Keratinocyte (primary cell): ENCODE results near the gene KCNH1. TPM values are rescaled to one million over a fixed set of nuclear protein-coding genes. Genes with fewer than 3 reads are reported as not detected.

Source experiments
- DNase-seq: peaks from one replicate; pipeline ENCODE4 v3.0.0-alpha.2; 2011; ENCODE audit warnings: low read depth, missing footprints, low spot score
- FAIRE-seq: peaks from 2 replicates; lab custom pipeline; 2011; peaks lifted over from hg19 to GRCh38; lab: Jason Lieb, UNC
- H2AFZ ChIP-seq: 2 replicates; pipeline ENCODE4 v1.6.0; 2012; ENCODE audit warnings: low read length, control low read depth, inconsistent platforms; ENCODE audit not compliant: control insufficient read depth
- H3K27ac ChIP-seq: 2 replicates; pipeline ENCODE4 v1.5.1; 2011; ENCODE audit warnings: low read length; ENCODE audit not compliant: control insufficient read depth, insufficient read depth
- H3K27me3 ChIP-seq: 3 replicates; pipeline ENCODE4 v1.6.0; 2011; ENCODE audit warnings: low read length; ENCODE audit not compliant: control insufficient read depth, insufficient read depth; ENCODE audit errors: extremely low read depth
- H3K36me3 ChIP-seq, 2 experiments: 2 replicates in 1 of 2; 3 replicates in 1 of 2; pipeline ENCODE4 v1.5.1; 2011; ENCODE audit warnings: low read length in 2 of 2, mild to moderate bottlenecking in 1 of 2; ENCODE audit not compliant: control insufficient read depth in 2 of 2, insufficient read depth in 2 of 2; ENCODE audit errors: extremely low read depth in 1 of 2
- H3K4me1 ChIP-seq: 3 replicates; pipeline ENCODE4 v1.5.1; 2011; ENCODE audit warnings: low read length; ENCODE audit not compliant: control insufficient read depth, insufficient read depth; ENCODE audit errors: extremely low read depth
- H3K4me2 ChIP-seq: 3 replicates; pipeline ENCODE4 v1.6.0; 2011; ENCODE audit warnings: low read depth, low read length; ENCODE audit not compliant: control insufficient read depth, insufficient read depth; ENCODE audit errors: extremely low read depth
- H3K4me3 ChIP-seq, 3 experiments: fragments of 200-600 bp in 1 of 3; sonication (generic) in 1 of 3; 2 replicates in 2 of 3; 3 replicates in 1 of 3; pipeline ENCODE4 v1.5.1; 2011 to 2016; ENCODE audit warnings: low read length in 3 of 3, mild to moderate bottlenecking in 3 of 3, control low read depth in 2 of 3, inconsistent platforms in 1 of 3, low read depth in 1 of 3, mixed read lengths in 1 of 3, mixed run types in 1 of 3, moderate library complexity in 1 of 3; ENCODE audit not compliant: control insufficient read depth in 2 of 3, insufficient read depth in 2 of 3; ENCODE audit errors: extremely low read depth in 1 of 3
- H3K79me2 ChIP-seq: 2 replicates; pipeline ENCODE4 v1.6.0; 2012; ENCODE audit warnings: low read length; ENCODE audit not compliant: control insufficient read depth, insufficient read depth
- H3K9ac ChIP-seq: 3 replicates; pipeline ENCODE4 v1.6.0; 2011; ENCODE audit warnings: low read length; ENCODE audit not compliant: control insufficient read depth, insufficient read depth; ENCODE audit errors: extremely low read depth
- H3K9me1 ChIP-seq: 3 replicates; pipeline ENCODE4 v1.6.0; 2011; ENCODE audit warnings: low read length; ENCODE audit not compliant: control insufficient read depth, insufficient read depth; ENCODE audit errors: extremely low read depth
- H3K9me3 ChIP-seq: 2 replicates; pipeline ENCODE4 v1.5.1; 2012; ENCODE audit warnings: low read depth, low read length; ENCODE audit not compliant: control insufficient read depth
- H4K20me1 ChIP-seq: 3 replicates; pipeline ENCODE4 v1.6.0; 2011; ENCODE audit warnings: low read length; ENCODE audit not compliant: control insufficient read depth, insufficient read depth; ENCODE audit errors: extremely low read depth
- EZH2 ChIP-seq: IDR thresholded peaks from one replicate; pipeline ENCODE4 v1.6.1; 2012; ENCODE audit warnings: inconsistent platforms, mild to moderate bottlenecking, low read length, moderate library complexity
- dilution Hi-C: fragments of 300-500 bp; cut with MboI; formaldehyde crosslinking; loops from one replicate; pipeline ENCODE4 v1.7.0; 2020; ENCODE audit warnings: low sequenced_read_pairs; ENCODE audit not compliant: extremely low pct_ligation_motif_present
- polyA plus RNA-seq, 5 experiments: library from polyadenylated mRNA; depleted of rRNA in 3 of 5; stranded (reverse) in 3 of 5; stranded (forward) in 1 of 5; unstranded in 1 of 5; fragments of >200 nt; gene quantifications; 1 replicate in 1 of 5; 2 replicates in 3 of 5; 3 replicates in 1 of 5; pipeline versions ENCODE4 v1.2.1 to v1.2.3, GENCODE V29; 2011 to 2012; ENCODE audit warnings: missing spikeins in 2 of 5, low read depth in 1 of 5, low replicate concordance in 1 of 5
- TF ChIP-seq, protein P1 (sequence below), 3 experiments: IDR thresholded peaks in 1 of 3; conservative IDR thresholded peaks in 1 of 3; optimal IDR thresholded peaks in 1 of 3; 2 replicates in 2 of 3; 3 replicates in 1 of 3; pipeline versions ENCODE3 to v1.5.1; 2011; ENCODE audit warnings: low read length in 3 of 3, mild to moderate bottlenecking in 3 of 3, moderate library complexity in 2 of 3, control low read depth in 1 of 3, inconsistent platforms in 1 of 3; ENCODE audit not compliant: insufficient read depth in 2 of 3; ENCODE audit errors: extremely low read depth in 1 of 3

The KCNH1 gene
- polyA plus RNA-seq, 1 donor (not counting 4 experiments of a cell fraction or from before 2014, with no cell fraction given) = not detected

DNA sequence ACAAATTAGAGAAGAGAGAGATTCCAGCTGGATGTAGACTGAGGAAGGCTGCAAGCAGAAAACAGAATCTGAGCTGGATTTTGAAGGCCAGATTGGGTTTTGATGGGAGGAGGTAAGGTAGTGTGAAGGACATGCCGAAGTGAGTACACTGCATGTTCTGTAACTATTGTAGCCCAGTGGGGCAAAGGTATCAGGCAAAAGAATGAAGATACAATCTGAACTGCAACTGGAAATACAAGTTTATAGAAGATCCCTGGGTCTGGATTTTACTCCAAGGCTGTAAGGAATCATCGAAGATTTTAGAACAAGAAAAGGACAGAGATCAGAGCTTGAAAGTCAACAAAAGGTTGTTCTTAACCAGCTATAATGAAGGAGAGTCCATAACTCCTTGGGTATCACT is 382.0 kb downstream of the KCNH1 start:
- no peaks in the 10 kb centered on the region for H3K36me3 ChIP-seq
- H2AFZ ChIP-seq = no peak overlapping the region
- no peaks in the 10 kb centered on the region for H3K4me1 ChIP-seq
- no peak overlapping the region for H3K4me2 ChIP-seq
- no peak overlapping the region for H3K27ac ChIP-seq
- no peaks in the 10 kb centered on the region for H3K79me2 ChIP-seq
- no peaks in the 10 kb centered on the region for H3K9me3 ChIP-seq
- H4K20me1 ChIP-seq = no peaks in the 10 kb centered on the region
- TF ChIP-seq, protein P1, sequence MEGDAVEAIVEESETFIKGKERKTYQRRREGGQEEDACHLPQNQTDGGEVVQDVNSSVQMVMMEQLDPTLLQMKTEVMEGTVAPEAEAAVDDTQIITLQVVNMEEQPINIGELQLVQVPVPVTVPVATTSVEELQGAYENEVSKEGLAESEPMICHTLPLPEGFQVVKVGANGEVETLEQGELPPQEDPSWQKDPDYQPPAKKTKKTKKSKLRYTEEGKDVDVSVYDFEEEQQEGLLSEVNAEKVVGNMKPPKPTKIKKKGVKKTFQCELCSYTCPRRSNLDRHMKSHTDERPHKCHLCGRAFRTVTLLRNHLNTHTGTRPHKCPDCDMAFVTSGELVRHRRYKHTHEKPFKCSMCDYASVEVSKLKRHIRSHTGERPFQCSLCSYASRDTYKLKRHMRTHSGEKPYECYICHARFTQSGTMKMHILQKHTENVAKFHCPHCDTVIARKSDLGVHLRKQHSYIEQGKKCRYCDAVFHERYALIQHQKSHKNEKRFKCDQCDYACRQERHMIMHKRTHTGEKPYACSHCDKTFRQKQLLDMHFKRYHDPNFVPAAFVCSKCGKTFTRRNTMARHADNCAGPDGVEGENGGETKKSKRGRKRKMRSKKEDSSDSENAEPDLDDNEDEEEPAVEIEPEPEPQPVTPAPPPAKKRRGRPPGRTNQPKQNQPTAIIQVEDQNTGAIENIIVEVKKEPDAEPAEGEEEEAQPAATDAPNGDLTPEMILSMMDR (optimal IDR thresholded peaks at IDR 0.05 in 1 of 3, IDR thresholded peaks at IDR 0.05 in 1 of 3, conservative IDR thresholded peaks at IDR 0.05 in 1 of 3; ENCODE audit: extremely low read depth in 1 of 3, insufficient read depth in 2 of 3, low read length in 3 of 3) = no peak
- TF ChIP-seq EZH2 = no peak
- peaks cover 5% of the 10 kb centered on the region for H3K27me3 ChIP-seq
- dilution Hi-C loops = no loop called here
- FAIRE-seq (no peak), DNase-seq (no peak)
- H3K9me1 ChIP-seq = no peaks in the 10 kb centered on the region
- H3K9ac ChIP-seq = no peak overlapping the region
- H3K4me3 ChIP-seq = no peak overlapping the region

DNA sequence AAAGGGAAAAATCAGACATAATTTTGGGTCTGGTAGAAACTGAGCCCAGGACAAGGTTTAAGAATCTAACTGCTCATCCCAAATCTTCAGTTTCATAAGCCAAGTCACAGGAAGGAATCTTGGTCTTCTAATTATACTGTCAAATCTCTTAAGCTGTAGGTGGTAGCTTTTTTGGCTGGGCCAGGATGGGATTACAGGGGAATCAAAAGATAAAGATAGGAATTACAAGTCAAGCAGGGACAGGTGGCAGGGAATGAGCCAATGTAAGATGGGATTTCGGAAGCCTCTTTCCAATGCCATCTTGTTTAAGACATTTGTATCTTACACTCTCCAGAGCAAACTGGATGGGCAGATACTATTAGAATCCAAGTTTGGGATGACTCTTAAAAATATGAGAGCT is 383.5 kb downstream of the KCNH1 start:
- H3K27ac ChIP-seq = no peak overlapping the region
- DNase-seq (no peak), FAIRE-seq (no peak)
- no peaks in the 10 kb centered on the region for H3K79me2 ChIP-seq
- no peaks in the 10 kb centered on the region for H4K20me1 ChIP-seq
- H2AFZ ChIP-seq = no peak overlapping the region
- H3K36me3 ChIP-seq = no peaks in the 10 kb centered on the region
- no peak overlapping the region for H3K9ac ChIP-seq
- no peak overlapping the region for H3K4me2 ChIP-seq
- dilution Hi-C loops = no loop called here
- peaks cover 5% of the 10 kb centered on the region for H3K27me3 ChIP-seq
- no peaks in the 10 kb centered on the region for H3K9me1 ChIP-seq
- no peak overlapping the region for H3K4me3 ChIP-seq
- no peaks in the 10 kb centered on the region for H3K9me3 ChIP-seq
- H3K4me1 ChIP-seq = no peaks in the 10 kb centered on the region
- TF ChIP-seq EZH2 = no peak
- TF ChIP-seq, protein P1 (optimal IDR thresholded peaks at IDR 0.05 in 1 of 3, IDR thresholded peaks at IDR 0.05 in 1 of 3, conservative IDR thresholded peaks at IDR 0.05 in 1 of 3; ENCODE audit: extremely low read depth in 1 of 3, insufficient read depth in 2 of 3, low read length in 3 of 3) = no peak
